AG09319 (cell line): ENCODE measurements around the gene SLC35E1.

Experiments
- DNase-seq: peaks from one replicate; pipeline ENCODE4 v3.0.0-alpha.2; 2010; ENCODE audit warnings: low read depth; ENCODE audit errors: extremely low read depth
- CTCF ChIP-seq: IDR thresholded peaks from 2 replicates; pipeline ENCODE4 v1.5.1; 2011; ENCODE audit warnings: low read depth, mild to moderate bottlenecking, inconsistent platforms, low read length, moderate library complexity

SLC35E1 gene

GRCh38 chr19:16590876-16591802 is 18.9 kb upstream of the SLC35E1 start:
- TF ChIP-seq CTCF: no peak
- no peak for DNase-seq

GRCh38 chr19:16589917-16590316 is 17.7 kb upstream of the SLC35E1 start:
- DNase-seq: no peak
- no peak for TF ChIP-seq CTCF

- TF ChIP-seq CTCF: no peak
- DNase-seq: no peak
Observed at GRCh38 chr19:16588824-16589577, 16.8 kb upstream of the SLC35E1 start.

- no peak for TF ChIP-seq CTCF
- no peak for DNase-seq
Observed at GRCh38 chr19:16587833-16588823, 15.9 kb upstream of the SLC35E1 start.

- TF ChIP-seq CTCF: no peak
- DNase-seq: no peak
Observed at GRCh38 chr19:16586991-16587832, 15.0 kb upstream of the SLC35E1 start.

GRCh38 chr19:16586477-16586871 is 14.3 kb upstream of the SLC35E1 start:
- no peak for TF ChIP-seq CTCF
- DNase-seq: no peak
